SK-N-SH (cell line): ENCODE measurements around the gene MAP2.

Experiments
- CHD2 ChIP-seq: fragments of 150-350 bp; IDR thresholded peaks from 2 replicates; pipeline ENCODE4 v1.6.1; 2018; ENCODE audit warnings: low read length; ENCODE audit not compliant: partially characterized antibody
- CTCF ChIP-seq: fragments of 200-600 bp; sonication (generic); IDR thresholded peaks from 2 replicates; pipeline ENCODE4 v1.6.1; 2017; ENCODE audit warnings: antibody characterized with exemption, mild to moderate bottlenecking, moderate library complexity
- ELF1 ChIP-seq: IDR thresholded peaks from 2 replicates; pipeline ENCODE4 v1.4.0; 2012
- EP300 ChIP-seq, 2 experiments: IDR thresholded peaks; 2 replicates each; pipeline versions ENCODE4 v1.4.0 to v1.6.1; 2012; ENCODE audit warnings: borderline replicate concordance in 1 of 2, low read depth in 1 of 2, low read length in 1 of 2
- FOXM1 ChIP-seq: IDR thresholded peaks from 2 replicates; pipeline ENCODE4 v1.4.0; 2012; ENCODE audit warnings: low read depth, mild to moderate bottlenecking
- GATA2 ChIP-seq: sonication (generic); formaldehyde crosslinking; IDR thresholded peaks from 2 replicates; pipeline ENCODE4 v1.5.0; 2020; ENCODE audit warnings: mild to moderate bottlenecking, missing genetic modification reagents
- MAX ChIP-seq: IDR thresholded peaks from 2 replicates; pipeline ENCODE4 v1.4.0; 2012; ENCODE audit warnings: low read depth
- NFIC ChIP-seq: IDR thresholded peaks from 2 replicates; pipeline ENCODE4 v1.4.0; 2012; ENCODE audit warnings: borderline replicate concordance
- POLR2AphosphoS5 ChIP-seq: IDR thresholded peaks from 2 replicates; pipeline ENCODE4 v1.6.1; 2012; ENCODE audit warnings: low read depth, low read length
- REST ChIP-seq: IDR thresholded peaks from 2 replicates; pipeline ENCODE4 v1.6.1; 2012; ENCODE audit warnings: mild to moderate bottlenecking, low read depth, low read length, moderate library complexity
- TAF1 ChIP-seq: IDR thresholded peaks from 2 replicates; pipeline ENCODE4 v1.6.1; 2012; ENCODE audit warnings: low read depth, mild to moderate bottlenecking, low read length, moderate library complexity, borderline replicate concordance
- TEAD4 ChIP-seq: IDR thresholded peaks from 2 replicates; pipeline ENCODE4 v1.4.0; 2012; ENCODE audit warnings: mild to moderate bottlenecking, borderline replicate concordance; ENCODE audit not compliant: insufficient read depth
- YY1 ChIP-seq: IDR thresholded peaks from 2 replicates; pipeline ENCODE4 v1.4.0; 2012; ENCODE audit warnings: low read depth, mild to moderate bottlenecking
- ZBTB33 ChIP-seq: IDR thresholded peaks from 2 replicates; pipeline ENCODE4 v1.4.0; 2012; ENCODE audit warnings: low read depth, borderline replicate concordance

- no peak for TF ChIP-seq CTCF
- TF ChIP-seq TEAD4: no peak
- no peak for TF ChIP-seq EP300 (IDR thresholded peaks at IDR 0.05; ENCODE audit: borderline replicate concordance in 1 of 2, low read depth in 1 of 2, low read length in 1 of 2)
- TF ChIP-seq POLR2AphosphoS5: no peak
- TF ChIP-seq ZBTB33: no peak
- TF ChIP-seq MAX: no peak
- TF ChIP-seq FOXM1: no peak
- TF ChIP-seq NFIC: no peak
- TF ChIP-seq YY1: no peak
- TF ChIP-seq GATA2 (CRISPR knock-in tag): no peak
- no peak for TF ChIP-seq TAF1
- TF ChIP-seq ELF1: no peak
- TF ChIP-seq REST: no peak
- no peak for TF ChIP-seq CHD2
Measured at GRCh38 chr2:209614690-209615369, 191.0 kb downstream of the MAP2 start.
